ENCODE results near the gene CLDN7.

CLDN7 gene

DNA sequence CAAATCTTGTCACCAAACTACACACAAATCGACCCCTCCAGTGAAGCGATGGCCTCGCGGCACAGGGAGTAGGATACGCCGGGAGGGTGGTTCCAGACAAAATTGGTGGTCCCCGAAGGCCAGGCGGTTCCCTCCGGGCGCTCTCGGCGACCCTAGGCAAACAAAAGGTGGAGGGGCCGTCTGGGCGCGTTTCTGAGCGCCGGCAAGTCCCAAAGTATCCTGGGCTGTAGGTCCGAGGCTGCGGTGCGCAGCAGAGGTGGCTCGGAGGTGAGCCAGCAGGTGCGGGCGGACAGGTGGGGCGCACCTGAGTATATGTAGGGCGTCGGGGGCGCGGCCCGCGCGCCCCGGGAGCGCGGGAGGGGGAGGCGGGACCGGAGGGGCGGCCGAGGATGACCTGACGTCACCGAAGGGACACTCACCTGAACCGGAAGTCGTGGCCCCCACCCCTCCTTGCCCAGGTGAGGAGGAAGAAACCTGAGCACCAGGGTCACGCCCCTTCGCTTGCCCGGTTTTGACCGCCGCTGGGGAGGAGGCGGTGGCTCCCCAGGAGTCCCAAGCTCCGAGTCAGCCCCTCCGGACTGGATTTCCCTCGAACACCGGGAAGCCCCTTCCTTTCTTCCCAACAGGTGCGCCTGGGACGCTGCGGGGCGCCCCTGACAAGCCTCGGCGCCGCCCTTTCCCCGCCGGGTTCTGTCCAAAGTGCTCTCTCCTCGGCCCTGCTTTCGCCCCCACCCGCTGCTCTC, at the start of gene CLDN7:
TSS of gene CLDN7 (minus strand) at position 287 of the 743 bp plus-strand sequence. CDS start 435 bp downstream, outside the sequence.
- no peak for DNase-seq

- DNase-seq, result no peak
Observed at GRCh38 chr17:7311110-7311705, 48.9 kb upstream of the CLDN7 start.

DNA sequence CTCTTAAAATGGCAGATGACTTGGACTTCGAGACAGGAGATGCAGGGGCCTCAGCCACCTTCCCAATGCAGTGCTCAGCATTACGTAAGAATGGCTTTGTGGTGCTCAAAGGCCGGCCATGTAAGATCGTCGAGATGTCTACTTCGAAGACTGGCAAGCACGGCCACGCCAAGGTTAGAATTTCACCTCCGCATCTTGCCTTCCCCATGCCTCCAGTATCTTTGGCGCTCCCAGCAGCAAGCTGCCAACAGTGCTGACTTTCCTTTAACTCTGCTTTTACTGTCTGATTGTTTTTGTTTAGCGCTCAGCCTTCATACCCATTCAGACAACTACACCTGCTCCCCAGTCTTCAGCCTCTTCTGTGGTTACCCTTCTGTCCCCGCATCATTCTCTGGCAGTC, 47.4 kb upstream of the CLDN7 start:
- DNase-seq, result no peak

- DNase-seq, result peak; percentile 82
Observed at GRCh38 chr17:7308625-7309433, 46.6 kb upstream of the CLDN7 start.

- DNase-seq, result peak; percentile 45
Observed at GRCh38 chr17:7307686-7308624, 45.7 kb upstream of the CLDN7 start.

DNA sequence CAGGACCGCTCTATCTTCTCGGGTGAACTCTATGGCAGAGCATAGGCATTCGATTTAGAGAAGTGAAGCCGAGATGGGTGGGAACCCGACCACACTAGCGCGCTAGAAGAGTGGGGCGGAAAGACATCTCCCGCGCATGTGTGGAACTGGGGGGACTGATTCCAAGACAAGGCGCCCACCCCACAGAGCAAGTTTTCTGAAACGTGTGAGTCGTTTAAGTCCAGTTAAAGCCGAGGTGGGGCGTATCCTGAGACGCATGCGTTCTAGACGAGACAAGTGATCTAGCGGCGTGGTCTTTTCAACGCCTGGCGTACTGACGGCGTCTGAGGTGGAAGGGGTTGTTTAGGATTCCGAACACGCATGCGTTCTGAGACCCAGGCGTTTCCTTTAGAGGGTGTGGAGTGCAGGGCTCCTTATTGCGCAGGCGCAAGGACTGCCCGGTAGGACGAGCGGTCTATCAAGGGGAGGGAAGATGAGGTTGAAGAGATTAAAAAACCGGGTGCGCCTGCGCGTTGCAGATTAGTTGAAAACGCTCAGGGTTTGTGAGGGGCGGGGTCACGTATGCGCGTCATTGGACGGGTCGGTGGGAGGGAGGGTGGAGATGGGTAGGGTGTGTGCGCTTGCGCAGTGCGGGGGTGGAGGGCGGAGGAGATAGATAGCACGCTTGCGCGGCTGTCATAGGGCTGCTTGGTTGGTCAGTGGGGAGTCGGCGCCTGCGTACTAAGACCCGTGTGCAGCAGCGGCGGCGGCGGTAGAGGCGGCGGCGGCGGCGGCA, 44.8 kb upstream of the CLDN7 start, which contains the start of gene EIF5A:
TSS of gene EIF5A (plus strand) at position 718 of the 775 bp plus-strand sequence. CDS start 2,008 bp downstream, outside the sequence.
- DNase-seq, result peak; percentile 100

GRCh38 chr17:7304179-7304578, 41.9 kb upstream of the CLDN7 start:
- DNase-seq, result no peak

GRCh38 chr17:7296189-7296861, 34.0 kb upstream of the CLDN7 start:
- DNase-seq, result peak; percentile 70

DNA sequence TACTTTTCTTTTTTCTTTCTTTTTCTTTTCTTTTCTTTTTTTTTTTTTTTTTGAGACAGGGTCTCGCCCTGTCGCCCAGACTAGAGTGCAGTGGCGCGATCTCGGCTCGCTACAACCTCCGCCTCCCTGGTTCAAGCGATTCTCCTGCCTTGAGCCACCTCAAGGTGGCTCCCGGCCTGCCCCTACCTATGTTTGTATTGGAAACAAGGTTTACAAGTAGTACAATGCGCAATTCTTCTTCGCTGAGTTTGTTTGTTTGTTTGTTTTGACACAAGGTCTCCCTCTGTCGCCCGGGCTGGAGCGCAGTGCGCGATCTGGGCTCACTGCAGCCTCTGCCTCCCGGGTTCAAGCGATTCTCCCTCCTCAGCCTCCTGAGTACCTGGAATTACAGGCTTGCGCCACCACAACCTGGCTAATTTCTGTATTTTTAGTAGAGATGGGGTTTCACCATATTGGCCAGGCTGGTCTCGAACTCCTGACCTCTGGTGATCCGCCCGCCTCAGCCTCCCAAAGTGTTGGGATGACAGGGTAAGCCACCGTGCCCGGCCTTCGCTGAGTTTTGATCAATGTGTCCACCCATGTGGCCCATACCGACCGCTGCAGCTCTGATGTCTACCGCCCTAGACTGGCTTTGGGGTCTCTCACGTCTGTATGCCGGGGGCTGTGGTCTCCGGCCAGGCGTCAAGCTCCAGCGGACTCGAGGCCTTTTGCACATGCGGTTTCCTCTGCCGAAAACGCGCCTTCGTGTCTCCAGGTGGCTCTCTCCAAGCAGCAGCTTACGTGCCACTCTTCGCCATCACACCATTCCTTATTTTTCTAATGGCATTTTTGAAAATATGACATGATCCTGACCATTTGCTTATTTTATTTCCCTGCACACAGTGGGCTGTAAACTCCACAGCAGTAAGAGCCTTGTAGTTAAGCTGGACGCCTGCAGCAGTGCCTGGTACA, 33.2 kb upstream of the CLDN7 start:
- DNase-seq, result no peak

DNA sequence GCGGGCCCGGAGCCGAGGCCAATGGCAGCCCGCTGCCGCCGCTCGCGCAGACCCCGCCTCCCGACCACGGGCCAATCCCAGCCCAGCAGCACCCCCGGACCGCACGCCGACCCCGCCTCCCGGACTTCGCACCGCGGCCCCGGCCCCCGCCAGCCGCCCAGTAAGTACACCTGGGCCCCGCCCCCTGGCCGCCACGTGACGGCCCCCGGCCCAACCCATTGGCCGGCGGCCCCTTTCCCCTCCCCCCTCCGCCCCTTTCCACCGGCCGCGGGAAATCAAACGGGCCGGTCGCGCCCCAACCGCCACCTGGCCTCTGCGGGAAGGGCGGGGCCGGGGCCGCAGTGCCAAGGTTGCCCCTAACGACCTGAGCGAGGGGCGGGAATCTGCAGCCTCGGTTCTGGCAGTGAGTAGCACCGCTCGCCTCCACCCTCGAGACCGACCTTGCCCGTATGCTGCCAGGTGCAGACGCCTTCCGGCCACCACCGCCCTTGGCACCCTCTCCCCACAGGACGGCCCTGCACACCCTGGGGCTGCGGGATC, 32.4 kb upstream of the CLDN7 start, which contains the start of gene YBX2:
TSS of gene YBX2 (minus strand) at position 26 of the 540 bp plus-strand sequence. CDS start 139 bp downstream, outside the sequence.
- peak; percentile 46 for DNase-seq

GRCh38 chr17:7293816-7294613, 31.7 kb upstream of the CLDN7 start:
- no peak for DNase-seq

- DNase-seq, result no peak
Observed at GRCh38 chr17:7293159-7293558, 30.9 kb upstream of the CLDN7 start.

GRCh38 chr17:7292729-7293128, 30.5 kb upstream of the CLDN7 start:
- no peak for DNase-seq

GRCh38 chr17:7292194-7292593, 29.9 kb upstream of the CLDN7 start:
- DNase-seq, result no peak

GRCh38 chr17:7290685-7291084, 28.4 kb upstream of the CLDN7 start:
- no peak for DNase-seq

- no peak for DNase-seq
Observed at GRCh38 chr17:7290166-7290565, 27.9 kb upstream of the CLDN7 start.

GRCh38 chr17:7289256-7290032, 27.2 kb upstream of the CLDN7 start:
- DNase-seq, result no peak

- DNase-seq, result no peak
Observed at GRCh38 chr17:7285679-7286078, 23.4 kb upstream of the CLDN7 start.

Data from fibroblast of skin of right biceps (primary cell).